ENCODE results near the gene SPON2. TPM values are rescaled to one million over a fixed set of nuclear protein-coding genes. Genes with fewer than 3 reads are reported as not detected.
A peak's percentile ranks its signal among the peaks of the same experiment; 100 is the strongest.

SPON2 gene
- total RNA-seq, result 10 to 100 TPM; 35.3 to 59.4 (median 36.1) TPM

DNA sequence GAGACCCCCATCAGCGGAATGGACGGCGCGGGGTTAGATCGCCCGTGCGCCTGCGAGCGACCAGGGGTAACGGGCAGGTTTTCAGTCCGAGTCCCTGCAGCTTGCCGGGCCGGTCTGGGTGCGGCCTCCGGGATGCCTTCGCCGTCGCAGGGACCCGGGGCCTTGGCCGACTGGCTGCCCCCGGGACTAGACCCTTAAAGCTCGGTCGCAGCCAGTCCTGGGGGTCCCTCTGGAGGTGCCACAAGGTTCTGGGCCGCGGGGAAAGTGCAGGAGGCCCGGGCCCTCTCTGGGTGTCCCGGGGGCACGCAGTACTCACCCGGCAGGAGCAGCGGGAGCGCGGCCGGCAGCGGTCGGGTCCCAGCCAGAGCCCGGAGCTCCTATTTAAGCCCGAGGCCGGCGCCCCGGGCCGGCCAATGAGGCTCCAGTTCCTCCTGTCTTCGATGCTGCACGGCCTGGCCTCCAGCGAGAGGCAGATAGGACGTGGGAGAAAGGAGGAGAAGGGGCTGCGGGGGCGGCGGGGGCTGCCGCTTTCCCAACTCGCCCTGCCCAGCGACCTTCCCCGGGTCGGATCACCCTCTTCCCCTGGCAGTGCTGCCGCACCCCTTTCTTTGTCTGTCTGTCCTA lies at the start of gene SPON2:
TSS of gene SPON2 (minus strand) at position 356 of the 624 bp plus-strand sequence.
- intact Hi-C loops (cut with DNase I; ENCODE audit: low total_unique reads), result no loop called here
- DNase-seq (ENCODE audit: low spot score in 2 of 2), result peak in 1 of 2 donors; percentile 50
- Histone ChIP-seq H3K27ac (peak within 1 kb of the TSS; percentile 81 to 89), H3K36me3 (no peaks in the 10 kb centered on the region), H3K9me3 (no peaks in the 10 kb centered on the region), H3K4me3 (peak within 1 kb of the TSS; percentile 55 to 74 (median 57)), H3K4me1 (peaks cover 3 to 16% of the 10 kb centered on the region in 2 donors), H3K27me3 (peaks cover 8 to 22% of the 10 kb centered on the region in 2 donors)
- TF ChIP-seq POLR2AphosphoS5 (IDR thresholded peaks at IDR 0.05), result peak in 1 of 3 donors; percentile 17
- no peak for TF ChIP-seq POLR2A (IDR thresholded peaks at IDR 0.05)

DNA sequence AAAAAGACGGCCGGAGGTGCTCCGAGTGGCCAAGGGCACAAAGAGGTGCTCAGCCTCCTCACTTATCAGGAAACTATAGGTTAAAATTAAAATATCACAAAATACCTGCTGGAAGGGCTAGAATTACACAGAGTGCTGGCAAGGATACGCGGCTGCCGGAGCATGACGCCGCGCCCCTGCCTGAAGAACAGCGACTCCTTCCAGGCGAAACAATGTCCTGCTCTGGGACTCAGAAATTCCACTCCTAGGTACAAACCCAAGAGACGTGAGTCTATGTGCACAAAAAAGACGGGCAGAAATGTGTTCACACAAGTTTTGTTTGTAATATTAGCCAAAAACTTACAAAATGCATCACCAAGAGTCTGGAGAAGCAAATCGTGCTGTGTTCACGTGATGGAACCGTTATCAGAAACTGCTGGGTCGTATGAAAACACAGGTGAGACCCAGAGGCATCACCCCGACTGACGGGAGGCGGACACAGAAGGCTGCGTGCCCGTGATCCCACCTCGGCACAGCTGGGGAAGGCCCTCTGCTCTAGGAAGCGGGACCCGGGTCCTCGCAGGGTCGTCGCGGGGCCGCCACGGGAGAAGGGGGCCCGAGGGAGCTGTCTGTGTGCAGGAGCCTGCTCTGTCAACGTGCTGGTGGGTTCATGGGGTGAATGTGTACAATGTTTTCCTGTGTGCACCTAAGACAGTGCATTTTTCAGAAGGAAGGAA lies 48.9 kb upstream of the SPON2 start:
- Histone ChIP-seq H3K4me1 (no peaks in the 10 kb centered on the region), H3K27ac (no peak overlapping the region), H3K27me3 (no peaks in the 10 kb centered on the region), H3K9me3 (no peaks in the 10 kb centered on the region), H3K36me3 (no peaks in the 10 kb centered on the region), H3K4me3 (no peak overlapping the region)
- DNase-seq (ENCODE audit: low spot score in 2 of 2), result no peak
- intact Hi-C loops (cut with DNase I; ENCODE audit: low total_unique reads), result no loop called here
- TF ChIP-seq, protein P1, sequence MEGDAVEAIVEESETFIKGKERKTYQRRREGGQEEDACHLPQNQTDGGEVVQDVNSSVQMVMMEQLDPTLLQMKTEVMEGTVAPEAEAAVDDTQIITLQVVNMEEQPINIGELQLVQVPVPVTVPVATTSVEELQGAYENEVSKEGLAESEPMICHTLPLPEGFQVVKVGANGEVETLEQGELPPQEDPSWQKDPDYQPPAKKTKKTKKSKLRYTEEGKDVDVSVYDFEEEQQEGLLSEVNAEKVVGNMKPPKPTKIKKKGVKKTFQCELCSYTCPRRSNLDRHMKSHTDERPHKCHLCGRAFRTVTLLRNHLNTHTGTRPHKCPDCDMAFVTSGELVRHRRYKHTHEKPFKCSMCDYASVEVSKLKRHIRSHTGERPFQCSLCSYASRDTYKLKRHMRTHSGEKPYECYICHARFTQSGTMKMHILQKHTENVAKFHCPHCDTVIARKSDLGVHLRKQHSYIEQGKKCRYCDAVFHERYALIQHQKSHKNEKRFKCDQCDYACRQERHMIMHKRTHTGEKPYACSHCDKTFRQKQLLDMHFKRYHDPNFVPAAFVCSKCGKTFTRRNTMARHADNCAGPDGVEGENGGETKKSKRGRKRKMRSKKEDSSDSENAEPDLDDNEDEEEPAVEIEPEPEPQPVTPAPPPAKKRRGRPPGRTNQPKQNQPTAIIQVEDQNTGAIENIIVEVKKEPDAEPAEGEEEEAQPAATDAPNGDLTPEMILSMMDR (IDR thresholded peaks at IDR 0.05), result no peak
- TF ChIP-seq POLR2AphosphoS5 (IDR thresholded peaks at IDR 0.05) (no peak), POLR2A (IDR thresholded peaks at IDR 0.05) (no peak)

DNA sequence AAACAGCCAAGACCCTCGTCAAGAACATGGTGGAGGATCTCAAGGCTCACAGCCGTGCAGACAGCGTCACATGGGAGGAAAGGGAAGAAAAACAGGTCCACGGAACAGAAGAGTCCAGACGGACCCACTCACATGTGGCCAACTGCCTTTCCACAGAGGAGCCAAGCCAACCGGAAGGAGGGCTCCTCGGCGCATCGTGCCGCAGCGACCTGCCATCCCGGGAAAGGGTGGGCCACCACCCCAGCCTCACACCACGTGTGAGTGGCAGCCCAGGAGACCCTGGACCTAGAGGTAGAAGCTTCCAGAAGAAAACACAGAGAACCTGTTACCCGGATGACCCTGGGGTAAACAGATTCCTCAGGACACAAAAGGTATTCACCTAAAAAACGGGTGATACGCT lies 48.2 kb upstream of the SPON2 start:
- Histone ChIP-seq H3K27ac (no peak overlapping the region), H3K27me3 (no peaks in the 10 kb centered on the region), H3K36me3 (no peaks in the 10 kb centered on the region), H3K9me3 (no peaks in the 10 kb centered on the region), H3K4me1 (no peaks in the 10 kb centered on the region), H3K4me3 (no peak overlapping the region)
- DNase-seq (ENCODE audit: low spot score in 2 of 2), result no peak
- intact Hi-C loops (cut with DNase I; ENCODE audit: low total_unique reads), result no loop called here
- TF ChIP-seq POLR2A (IDR thresholded peaks at IDR 0.05) (no peak), POLR2AphosphoS5 (IDR thresholded peaks at IDR 0.05) (no peak)
- TF ChIP-seq, protein P1 (IDR thresholded peaks at IDR 0.05), result no peak

DNA sequence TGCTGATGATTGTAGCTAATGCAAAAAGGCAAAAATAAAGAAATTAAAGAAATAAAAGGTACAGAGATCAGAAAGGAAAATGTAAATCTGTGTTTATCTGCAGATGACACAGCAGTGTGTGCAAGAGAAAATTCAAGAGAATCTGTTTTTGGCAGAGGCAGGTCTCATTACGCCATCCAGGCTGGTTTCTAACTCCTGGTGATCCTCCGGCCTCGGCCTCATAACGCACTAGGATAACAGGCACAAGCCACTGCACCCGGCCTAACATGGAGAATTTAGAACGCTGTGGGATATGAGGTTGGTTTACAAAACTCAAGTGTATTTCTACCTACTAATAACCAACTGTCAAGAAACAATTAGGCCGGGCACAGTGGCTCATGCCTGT lies 47.2 kb upstream of the SPON2 start:
- Histone ChIP-seq H3K4me3 (no peak overlapping the region), H3K27me3 (no peaks in the 10 kb centered on the region), H3K4me1 (no peaks in the 10 kb centered on the region), H3K36me3 (no peaks in the 10 kb centered on the region), H3K9me3 (no peaks in the 10 kb centered on the region), H3K27ac (no peak overlapping the region)
- intact Hi-C loops (cut with DNase I; ENCODE audit: low total_unique reads), result loop anchor here (10.0 kb wide), 1 partner anchor 465 kb away; no protein-coding TSS in a partner anchor
- DNase-seq (ENCODE audit: low spot score in 2 of 2), result no peak
- TF ChIP-seq, protein P1 (IDR thresholded peaks at IDR 0.05), result no peak
- TF ChIP-seq POLR2A (IDR thresholded peaks at IDR 0.05) (no peak), POLR2AphosphoS5 (IDR thresholded peaks at IDR 0.05) (no peak)

GRCh38 chr4:1218634-1219565 lies 46.5 kb upstream of the SPON2 start:
- intact Hi-C loops (cut with DNase I; ENCODE audit: low total_unique reads), result loop anchor here (10.0 kb wide), 1 partner anchor 464 kb away; no protein-coding TSS in a partner anchor
- no peak for TF ChIP-seq POLR2A (IDR thresholded peaks at IDR 0.05)
- TF ChIP-seq, protein P1 (IDR thresholded peaks at IDR 0.05), result no peak
- H3K27me3 ChIP-seq, result no peaks in the 10 kb centered on the region
- H3K4me3 ChIP-seq, result no peak overlapping the region
- H3K4me1 ChIP-seq, result no peaks in the 10 kb centered on the region
- no peaks in the 10 kb centered on the region for H3K36me3 ChIP-seq
- no peak for DNase-seq (ENCODE audit: low spot score in 2 of 2)
- H3K9me3 ChIP-seq, result no peaks in the 10 kb centered on the region
- H3K27ac ChIP-seq, result no peak overlapping the region
